ENCODE results near the gene SSH2.

DNA sequence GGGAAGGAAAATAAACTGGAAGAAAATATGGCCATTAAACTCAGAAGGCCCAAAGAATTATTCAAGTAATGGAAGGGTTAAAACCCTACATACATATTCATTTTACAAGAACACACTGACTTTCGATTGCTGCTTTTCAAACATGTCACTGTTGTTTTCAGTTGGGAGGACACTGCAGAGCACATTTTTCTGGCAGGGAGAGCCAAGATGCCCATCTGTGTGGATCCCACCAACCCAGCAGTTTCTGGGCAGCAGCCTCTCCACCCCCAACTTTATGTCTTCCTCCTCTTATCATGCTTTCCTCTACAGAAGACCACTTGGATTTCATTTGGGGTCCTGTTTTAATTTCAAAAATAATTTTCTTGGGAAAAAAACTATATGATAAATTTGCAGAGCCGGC lies 300.2 kb downstream of the SSH2 start:
- no peak for TF ChIP-seq POLR2AphosphoS5 (IDR thresholded peaks at IDR 0.05)
- TF ChIP-seq, protein P1, sequence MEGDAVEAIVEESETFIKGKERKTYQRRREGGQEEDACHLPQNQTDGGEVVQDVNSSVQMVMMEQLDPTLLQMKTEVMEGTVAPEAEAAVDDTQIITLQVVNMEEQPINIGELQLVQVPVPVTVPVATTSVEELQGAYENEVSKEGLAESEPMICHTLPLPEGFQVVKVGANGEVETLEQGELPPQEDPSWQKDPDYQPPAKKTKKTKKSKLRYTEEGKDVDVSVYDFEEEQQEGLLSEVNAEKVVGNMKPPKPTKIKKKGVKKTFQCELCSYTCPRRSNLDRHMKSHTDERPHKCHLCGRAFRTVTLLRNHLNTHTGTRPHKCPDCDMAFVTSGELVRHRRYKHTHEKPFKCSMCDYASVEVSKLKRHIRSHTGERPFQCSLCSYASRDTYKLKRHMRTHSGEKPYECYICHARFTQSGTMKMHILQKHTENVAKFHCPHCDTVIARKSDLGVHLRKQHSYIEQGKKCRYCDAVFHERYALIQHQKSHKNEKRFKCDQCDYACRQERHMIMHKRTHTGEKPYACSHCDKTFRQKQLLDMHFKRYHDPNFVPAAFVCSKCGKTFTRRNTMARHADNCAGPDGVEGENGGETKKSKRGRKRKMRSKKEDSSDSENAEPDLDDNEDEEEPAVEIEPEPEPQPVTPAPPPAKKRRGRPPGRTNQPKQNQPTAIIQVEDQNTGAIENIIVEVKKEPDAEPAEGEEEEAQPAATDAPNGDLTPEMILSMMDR (IDR thresholded peaks at IDR 0.05), result no peak
- no peak for TF ChIP-seq POLR2A (IDR thresholded peaks at IDR 0.05)
